Activated CD4-positive, CD25-positive, alpha-beta regulatory T cell treated with anti-CD3 and anti-CD28 coated beads, Interleukin-2, amount 50 U/mL, for 72 hours (primary cell): ENCODE results near the gene SIAH3.
"Not testable (repeated sequence)": the region's sequence is repeated elsewhere in the genome, so short reads cannot be mapped to it uniquely, and the experiment has no call there.

Experiments
- DNase-seq: peaks from one replicate; pipeline ENCODE4 v3.0.0; 2021

Gene SIAH3

GRCh38 chr13:45779901-45780300, 71.7 kb downstream of the SIAH3 start:
- DNase-seq, result no peak

GRCh38 chr13:45778882-45779281, 72.7 kb downstream of the SIAH3 start:
- no peak for DNase-seq

GRCh38 chr13:45776748-45777147, 74.8 kb downstream of the SIAH3 start:
- DNase-seq, result no peak

GRCh38 chr13:45775401-45775963, 76.1 kb downstream of the SIAH3 start:
- DNase-seq, result no peak

- no peak for DNase-seq
These were observed 77.6 kb downstream of the SIAH3 start for GRCh38 chr13:45773944-45774343.

GRCh38 chr13:45773236-45773635, 78.3 kb downstream of the SIAH3 start:
- DNase-seq, result no peak

DNA sequence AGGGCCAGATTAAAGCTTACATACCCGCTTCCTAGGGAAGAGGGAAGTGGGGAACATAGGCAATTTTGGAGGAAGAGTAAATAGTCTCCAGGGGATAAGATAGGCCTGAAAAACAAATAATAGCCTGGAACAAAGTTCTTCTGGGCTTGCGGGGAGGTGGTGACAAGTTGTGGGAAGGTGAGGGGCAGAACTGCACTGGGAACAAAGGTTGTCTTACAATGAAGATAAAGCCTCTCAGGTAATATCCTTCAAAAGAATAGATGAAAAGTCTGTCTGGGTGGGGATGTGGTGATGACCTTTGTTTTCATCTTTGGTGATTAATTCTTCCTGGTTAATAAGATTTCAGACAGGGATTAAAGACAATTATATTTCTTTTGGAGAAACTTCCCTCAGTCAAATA, 80.7 kb downstream of the SIAH3 start:
- DNase-seq, result no peak

GRCh38 chr13:45768656-45769479, 82.7 kb downstream of the SIAH3 start:
- no peak for DNase-seq

- DNase-seq, result no peak
These were observed 86.1 kb downstream of the SIAH3 start for GRCh38 chr13:45765464-45765863.

DNA sequence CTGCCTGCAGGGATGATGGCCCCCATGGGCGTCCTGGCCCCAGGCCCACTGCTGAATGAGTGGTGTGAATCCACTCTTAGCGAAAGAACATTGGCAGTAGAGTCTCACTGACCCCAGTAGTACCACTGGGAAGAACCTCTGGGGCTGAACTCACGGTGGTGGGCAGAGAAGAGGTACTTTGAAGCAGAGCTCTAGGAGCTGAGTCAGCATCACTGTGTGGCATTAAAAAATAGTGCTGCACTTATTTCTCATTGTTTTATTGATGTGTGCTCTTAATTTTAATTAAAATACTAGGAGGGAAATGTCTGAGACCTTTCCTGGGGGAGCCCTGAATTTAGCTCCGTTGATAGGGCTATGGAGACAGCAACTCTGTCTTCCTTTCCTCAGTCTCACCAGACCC, 88.1 kb downstream of the SIAH3 start:
- DNase-seq, result no peak

- DNase-seq, result not testable (repeated sequence)
These were observed 94.0 kb downstream of the SIAH3 start for GRCh38 chr13:45757589-45757988.

- not testable (repeated sequence) for DNase-seq
These were observed 95.1 kb downstream of the SIAH3 start for GRCh38 chr13:45756498-45756897.

DNA sequence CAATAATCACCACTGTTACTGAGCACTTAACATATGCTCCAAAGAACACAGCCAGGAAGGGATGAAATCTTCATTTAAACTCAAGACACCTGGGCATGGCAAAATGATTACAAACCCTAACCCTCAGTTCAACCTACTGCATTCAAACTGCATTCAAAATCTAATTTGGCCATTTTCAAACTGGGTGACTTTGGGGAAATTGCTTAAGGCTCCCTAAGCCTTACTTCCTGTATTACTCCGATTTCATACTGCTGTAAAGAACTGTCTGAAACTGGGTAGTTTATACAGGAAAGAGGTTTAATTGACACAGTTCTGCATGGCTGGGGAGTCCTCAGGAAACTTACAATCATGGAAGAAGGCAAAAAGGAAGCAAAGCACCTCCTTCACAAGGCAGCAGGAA, 99.0 kb downstream of the SIAH3 start:
- DNase-seq, result no peak

DNA sequence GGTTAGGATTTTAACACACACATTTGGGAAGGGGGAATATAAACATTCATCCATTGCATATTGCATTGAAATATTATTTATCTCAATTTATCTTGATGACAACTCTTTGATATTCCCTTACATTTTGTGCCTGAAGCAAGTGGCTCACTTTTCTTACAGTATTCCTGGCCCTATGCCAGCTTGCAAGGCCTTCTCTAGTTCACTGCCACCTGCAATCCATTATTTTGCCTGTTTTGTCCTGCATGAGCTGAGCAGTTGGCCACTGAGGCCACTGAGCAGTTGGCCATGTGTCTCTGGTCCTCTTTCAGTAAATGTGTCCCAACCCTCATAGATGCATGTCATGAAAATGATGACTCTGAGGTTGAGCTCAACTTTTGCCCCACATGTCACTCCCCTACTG, 99.7 kb downstream of the SIAH3 start:
- DNase-seq, result no peak

DNA sequence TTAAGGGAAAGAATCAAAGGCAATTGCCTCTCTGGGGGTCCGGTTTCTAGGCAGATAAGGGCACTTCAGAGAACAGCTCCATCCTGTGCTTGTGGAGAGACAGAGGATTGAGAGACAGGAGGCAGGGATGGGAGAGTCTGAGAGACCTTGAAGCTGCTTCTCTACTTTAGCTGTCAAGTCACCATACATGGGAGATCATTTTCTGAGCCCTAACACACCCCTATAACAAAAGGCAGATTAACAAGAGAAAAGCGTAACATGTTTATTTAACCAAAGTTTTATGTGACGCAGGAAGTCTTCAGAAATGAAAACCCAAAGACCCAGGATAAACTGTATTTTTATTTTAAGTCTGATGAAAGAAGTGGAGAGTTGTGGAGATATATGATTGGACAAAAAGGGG, 101.0 kb downstream of the SIAH3 start:
- DNase-seq, result no peak

- no peak for DNase-seq
These were observed 102.4 kb downstream of the SIAH3 start for GRCh38 chr13:45748941-45749759.

DNA sequence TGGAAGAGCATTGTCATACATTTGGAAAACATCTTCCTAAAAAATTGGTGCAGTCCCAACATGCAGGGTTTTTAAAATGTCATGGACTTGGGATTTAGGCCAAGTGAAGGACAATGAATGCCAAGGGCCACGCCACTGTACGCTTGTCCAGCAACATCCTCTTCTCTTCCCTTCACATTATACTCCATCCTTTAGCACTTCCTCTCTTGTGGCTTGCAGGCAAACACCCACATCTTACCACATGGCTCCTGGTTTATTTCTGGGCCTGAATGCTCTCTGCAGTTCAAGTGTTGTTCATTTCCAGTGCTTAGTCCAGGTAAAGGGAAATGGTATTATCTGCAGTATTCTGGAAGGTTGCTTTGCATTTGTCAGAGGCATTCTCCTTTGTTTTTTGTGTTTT, 104.5 kb downstream of the SIAH3 start:
- DNase-seq, result no peak

GRCh38 chr13:45744979-45745378, 106.6 kb downstream of the SIAH3 start:
- DNase-seq, result no peak

DNA sequence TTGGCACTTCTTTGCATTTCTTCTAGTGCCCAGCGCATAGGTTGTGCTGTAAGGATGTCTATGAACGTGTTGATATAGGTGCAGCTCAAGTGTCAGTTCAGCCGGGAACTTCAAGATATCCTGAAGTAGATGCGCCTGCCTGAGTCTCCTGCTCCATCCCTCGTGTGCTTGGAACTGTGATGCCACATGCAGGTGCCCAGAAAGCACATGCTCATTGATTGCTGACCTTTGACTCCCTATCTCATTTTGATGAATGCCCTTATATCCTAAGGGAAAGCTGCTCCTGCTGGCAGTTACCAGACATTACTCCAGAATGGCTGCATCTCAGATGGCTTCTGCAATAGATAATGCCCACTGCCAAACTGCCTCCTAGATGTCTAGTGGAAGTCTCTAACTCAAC, 108.6 kb downstream of the SIAH3 start:
- no peak for DNase-seq

DNA sequence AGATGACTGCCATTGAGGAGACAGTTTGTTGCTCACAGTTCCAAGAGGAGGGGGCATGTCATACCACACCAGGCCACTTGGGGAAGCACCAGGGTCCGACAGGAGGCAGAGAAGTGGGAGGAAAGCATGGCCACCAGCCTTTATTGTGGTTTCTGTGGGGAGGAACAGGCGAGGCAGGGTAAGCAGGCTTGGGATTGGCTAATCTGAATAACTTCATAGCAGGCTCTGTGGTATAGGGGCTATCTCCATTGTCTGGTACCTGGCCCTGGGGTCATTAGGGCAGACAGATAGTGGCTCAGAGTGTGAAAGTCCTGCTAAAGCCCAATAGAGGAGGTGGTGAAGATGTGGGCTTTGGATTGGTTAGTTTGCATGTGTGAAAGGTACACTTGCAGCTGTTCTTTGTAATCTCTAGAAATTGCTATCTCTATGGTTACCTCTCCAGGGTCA, 114.0 kb downstream of the SIAH3 start:
- no peak for DNase-seq

DNA sequence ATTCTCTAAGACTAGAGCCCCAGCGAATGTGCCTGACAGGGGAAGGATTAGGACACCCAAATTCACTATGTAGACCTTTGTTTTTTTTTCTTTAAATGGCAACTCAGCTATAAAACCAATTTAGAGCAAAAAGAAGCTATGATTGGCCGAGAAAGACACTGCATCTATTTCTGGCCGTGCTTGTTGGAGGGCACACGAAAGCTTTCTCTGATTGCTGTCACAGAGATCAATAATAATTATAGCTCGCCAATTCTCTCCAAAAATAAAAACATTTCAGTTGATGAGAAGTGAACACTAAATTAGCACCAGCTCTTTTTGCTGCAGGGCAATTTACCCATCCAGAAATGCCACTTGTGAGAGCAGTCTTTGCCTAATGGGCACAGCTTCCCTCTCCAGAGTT, 118.2 kb downstream of the SIAH3 start:
- DNase-seq, result no peak

DNA sequence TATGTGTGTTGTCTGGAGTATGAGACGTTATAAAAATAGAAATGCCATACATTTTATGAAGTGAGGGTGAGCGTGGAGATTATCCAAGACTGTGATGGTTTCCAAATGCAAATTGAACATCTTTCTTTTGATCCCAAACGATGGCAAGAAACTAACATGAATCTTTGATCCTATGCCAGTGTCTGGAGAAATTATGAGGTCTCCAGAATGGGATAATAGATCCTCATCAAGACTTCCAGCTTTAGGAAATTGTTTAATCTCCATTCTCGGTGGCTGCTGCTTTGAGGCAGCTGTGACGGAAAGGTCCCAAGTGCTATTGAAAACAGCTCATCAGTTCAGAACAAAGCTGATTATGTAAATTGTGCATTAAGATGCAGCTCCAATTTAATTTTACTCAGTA, 118.6 kb downstream of the SIAH3 start:
- no peak for DNase-seq

- no peak for DNase-seq
These were observed 120.1 kb downstream of the SIAH3 start for GRCh38 chr13:45731455-45731854.

- DNase-seq, result no peak
These were observed 122.8 kb downstream of the SIAH3 start for GRCh38 chr13:45728759-45729158.
